Osteoblast (primary cell): ENCODE measurements around the gene SRSF7. TPM values are rescaled to one million over a fixed set of nuclear protein-coding genes. Genes with fewer than 3 reads are reported as not detected.
A peak's percentile ranks its signal among the peaks of the same experiment; 100 is the strongest.
"Not testable (repeated sequence)": the region's sequence is repeated elsewhere in the genome, so short reads cannot be mapped to it uniquely, and the experiment has no call there.

ENCODE experiments used
- DNase-seq: peaks from one replicate; pipeline ENCODE4 v3.0.0; 2011; ENCODE audit warnings: low spot score, mixed read lengths; ENCODE audit not compliant: insufficient read length; ENCODE audit errors: missing footprints
- H2AFZ ChIP-seq: 2 replicates; pipeline ENCODE4 v1.6.0; 2011; ENCODE audit warnings: mild to moderate bottlenecking, low read length
- H3K27ac ChIP-seq: 2 replicates; pipeline ENCODE4 v1.5.1; 2011; ENCODE audit warnings: mild to moderate bottlenecking, low read depth, low read length, moderate library complexity
- H3K27me3 ChIP-seq: 2 replicates; pipeline ENCODE4 v1.6.0; 2012; ENCODE audit warnings: mild to moderate bottlenecking, control low read depth, inconsistent platforms, low read length, moderate library complexity; ENCODE audit not compliant: insufficient read depth
- H3K36me3 ChIP-seq: 2 replicates; pipeline ENCODE4 v1.5.1; 2011; ENCODE audit warnings: mild to moderate bottlenecking, low read length, control low read depth, moderate library complexity; ENCODE audit not compliant: insufficient read depth
- H3K4me1 ChIP-seq: 2 replicates; pipeline ENCODE4 v1.5.1; 2011; ENCODE audit warnings: mild to moderate bottlenecking, low read length, control low read depth, moderate library complexity; ENCODE audit not compliant: insufficient read depth
- H3K4me2 ChIP-seq: 2 replicates; pipeline ENCODE4 v1.6.0; 2011; ENCODE audit warnings: mild to moderate bottlenecking, low read length; ENCODE audit not compliant: insufficient read depth
- H3K4me3 ChIP-seq: fragments of 200-600 bp; sonication (generic); 3 replicates; pipeline ENCODE4 v1.5.1; 2012; ENCODE audit warnings: mild to moderate bottlenecking, low read length, inconsistent platforms; ENCODE audit not compliant: insufficient read depth
- H3K79me2 ChIP-seq: 2 replicates; pipeline ENCODE4 v1.6.0; 2012; ENCODE audit warnings: mild to moderate bottlenecking, low read length, control low read depth, inconsistent platforms; ENCODE audit not compliant: insufficient read depth
- H3K9me3 ChIP-seq: 2 replicates; pipeline ENCODE4 v1.5.1; 2011; ENCODE audit warnings: low read depth, low read length, control low read depth
- H4K20me1 ChIP-seq: 2 replicates; pipeline ENCODE4 v1.6.0; 2012; ENCODE audit warnings: mild to moderate bottlenecking, low read length, control low read depth; ENCODE audit not compliant: insufficient read depth
- total RNA-seq: library from RNA; depleted of rRNA; stranded (reverse); fragments of >200 nt; gene quantifications from 2 replicates; pipeline ENCODE4 v1.2.3, GENCODE V29; 2012
- TF ChIP-seq, protein P1 (sequence below): IDR thresholded peaks from 2 replicates; pipeline ENCODE4 v1.5.1; 2011; ENCODE audit warnings: mild to moderate bottlenecking, low read depth, low read length, moderate library complexity; ENCODE audit errors: extremely low read depth

The SRSF7 gene
- total RNA-seq, 1 donor: 48.1 TPM

DNA sequence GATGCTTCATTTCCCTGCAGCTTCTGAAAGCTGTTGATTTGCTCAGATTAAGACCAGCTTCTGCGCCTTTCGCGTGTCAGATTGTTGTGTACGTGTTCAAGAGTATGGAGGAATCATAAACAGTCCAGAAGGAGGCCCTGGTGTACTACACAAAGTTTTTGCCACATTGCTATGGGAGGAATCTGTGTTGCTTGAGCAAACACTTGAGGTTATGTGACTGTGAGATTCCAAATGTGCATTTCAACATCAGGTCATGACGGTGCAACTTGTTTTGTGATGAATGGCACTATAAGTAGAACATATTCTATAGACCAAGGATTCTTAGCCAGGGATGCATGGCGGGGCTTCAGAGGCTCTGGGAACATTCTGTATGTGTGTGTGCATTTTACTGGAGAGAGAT is 35.0 kb downstream of the SRSF7 start:
- peak overlapping the region; percentile 82 for H3K27ac ChIP-seq
- DNase-seq: no peak
- H3K9me3 ChIP-seq: no peaks in the 10 kb centered on the region
- peaks cover 25% of the 10 kb centered on the region for H3K4me1 ChIP-seq
- TF ChIP-seq, protein P1, sequence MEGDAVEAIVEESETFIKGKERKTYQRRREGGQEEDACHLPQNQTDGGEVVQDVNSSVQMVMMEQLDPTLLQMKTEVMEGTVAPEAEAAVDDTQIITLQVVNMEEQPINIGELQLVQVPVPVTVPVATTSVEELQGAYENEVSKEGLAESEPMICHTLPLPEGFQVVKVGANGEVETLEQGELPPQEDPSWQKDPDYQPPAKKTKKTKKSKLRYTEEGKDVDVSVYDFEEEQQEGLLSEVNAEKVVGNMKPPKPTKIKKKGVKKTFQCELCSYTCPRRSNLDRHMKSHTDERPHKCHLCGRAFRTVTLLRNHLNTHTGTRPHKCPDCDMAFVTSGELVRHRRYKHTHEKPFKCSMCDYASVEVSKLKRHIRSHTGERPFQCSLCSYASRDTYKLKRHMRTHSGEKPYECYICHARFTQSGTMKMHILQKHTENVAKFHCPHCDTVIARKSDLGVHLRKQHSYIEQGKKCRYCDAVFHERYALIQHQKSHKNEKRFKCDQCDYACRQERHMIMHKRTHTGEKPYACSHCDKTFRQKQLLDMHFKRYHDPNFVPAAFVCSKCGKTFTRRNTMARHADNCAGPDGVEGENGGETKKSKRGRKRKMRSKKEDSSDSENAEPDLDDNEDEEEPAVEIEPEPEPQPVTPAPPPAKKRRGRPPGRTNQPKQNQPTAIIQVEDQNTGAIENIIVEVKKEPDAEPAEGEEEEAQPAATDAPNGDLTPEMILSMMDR: no peak
- no peaks in the 10 kb centered on the region for H3K27me3 ChIP-seq
- peak overlapping the region; percentile 66 for H2AFZ ChIP-seq
- H3K36me3 ChIP-seq: no peaks in the 10 kb centered on the region
- H3K4me3 ChIP-seq: no peak overlapping the region
- no peaks in the 10 kb centered on the region for H3K79me2 ChIP-seq
- no peaks in the 10 kb centered on the region for H4K20me1 ChIP-seq
- no peak overlapping the region for H3K4me2 ChIP-seq

DNA sequence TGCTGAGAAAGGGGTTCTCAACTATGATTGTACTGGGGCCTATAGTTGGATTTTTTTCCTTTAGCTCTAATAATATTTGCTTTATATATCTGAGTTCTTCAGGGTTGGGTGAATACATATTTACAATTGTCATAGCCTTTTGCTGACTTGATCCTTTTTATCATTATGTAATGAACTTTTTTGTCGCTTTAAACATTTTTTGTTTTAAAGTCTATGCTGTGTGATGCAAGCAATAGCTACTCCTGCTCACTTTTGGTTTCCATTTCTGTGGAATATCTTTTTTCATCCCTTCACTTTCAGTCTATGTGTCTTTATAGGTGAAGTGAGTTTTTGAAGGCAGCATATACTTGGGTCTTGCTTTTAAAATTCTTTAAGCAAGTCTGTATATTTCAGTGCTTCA is 36.2 kb downstream of the SRSF7 start:
- not testable (repeated sequence) for H3K4me2 ChIP-seq, H3K27me3 ChIP-seq, H3K4me3 ChIP-seq, H3K9me3 ChIP-seq, H3K36me3 ChIP-seq, H3K27ac ChIP-seq, H2AFZ ChIP-seq, H3K79me2 ChIP-seq, H4K20me1 ChIP-seq, DNase-seq
- peaks cover 13% of the 10 kb centered on the region for H3K4me1 ChIP-seq

DNA sequence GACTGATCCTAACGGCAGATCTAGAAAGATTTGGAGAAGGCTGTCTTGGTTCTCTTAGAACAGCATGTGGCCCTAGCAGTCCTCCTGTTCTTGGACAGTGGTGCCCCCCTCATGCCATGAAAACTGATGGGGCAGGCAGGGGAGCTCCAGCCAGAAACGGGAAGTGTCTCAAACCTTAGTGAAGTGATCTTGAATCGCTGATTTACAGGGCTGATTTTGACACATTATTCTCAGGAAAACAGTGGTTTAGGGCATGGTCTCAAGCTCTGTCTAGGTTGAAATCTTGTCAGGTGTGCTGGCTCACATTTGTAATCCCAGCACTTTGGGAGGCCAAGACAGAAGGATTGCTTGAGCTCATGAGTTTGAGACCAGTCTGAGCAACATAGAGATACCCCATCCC is 37.8 kb downstream of the SRSF7 start:
- H3K27ac ChIP-seq: no peak overlapping the region
- H3K36me3 ChIP-seq: no peaks in the 10 kb centered on the region
- no peaks in the 10 kb centered on the region for H4K20me1 ChIP-seq
- TF ChIP-seq, protein P1: no peak
- H3K4me1 ChIP-seq: peaks cover 11% of the 10 kb centered on the region
- no peaks in the 10 kb centered on the region for H3K9me3 ChIP-seq
- H3K4me3 ChIP-seq: no peak overlapping the region
- no peak overlapping the region for H2AFZ ChIP-seq
- no peaks in the 10 kb centered on the region for H3K27me3 ChIP-seq
- no peak for DNase-seq
- H3K4me2 ChIP-seq: no peak overlapping the region
- no peaks in the 10 kb centered on the region for H3K79me2 ChIP-seq

DNA sequence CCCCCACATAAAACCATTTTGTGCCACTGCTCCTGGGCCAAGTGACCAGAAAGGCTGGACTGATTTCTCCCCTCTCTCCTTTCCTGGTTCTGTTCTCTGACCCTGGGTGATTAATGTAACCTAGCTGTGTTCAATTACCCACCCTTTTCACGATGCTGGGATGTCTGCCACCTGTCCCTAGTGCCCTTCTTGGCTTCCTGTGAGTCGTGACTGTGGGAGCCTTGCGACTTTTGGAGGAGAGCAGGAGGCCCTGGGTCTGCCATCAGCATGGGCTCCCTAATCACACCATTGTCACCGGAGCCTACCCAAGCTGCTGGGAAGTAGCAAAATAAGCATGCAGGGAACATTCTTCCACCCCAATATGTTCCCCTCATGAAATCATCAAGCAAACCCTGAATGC is 38.3 kb downstream of the SRSF7 start:
- peaks cover 11% of the 10 kb centered on the region for H3K4me1 ChIP-seq
- DNase-seq: no peak
- no peaks in the 10 kb centered on the region for H3K79me2 ChIP-seq
- no peak overlapping the region for H3K27ac ChIP-seq
- H3K4me3 ChIP-seq: no peak overlapping the region
- no peaks in the 10 kb centered on the region for H3K36me3 ChIP-seq
- no peaks in the 10 kb centered on the region for H4K20me1 ChIP-seq
- H3K9me3 ChIP-seq: no peaks in the 10 kb centered on the region
- H2AFZ ChIP-seq: no peak overlapping the region
- no peak overlapping the region for H3K4me2 ChIP-seq
- TF ChIP-seq, protein P1: no peak
- H3K27me3 ChIP-seq: no peaks in the 10 kb centered on the region

DNA sequence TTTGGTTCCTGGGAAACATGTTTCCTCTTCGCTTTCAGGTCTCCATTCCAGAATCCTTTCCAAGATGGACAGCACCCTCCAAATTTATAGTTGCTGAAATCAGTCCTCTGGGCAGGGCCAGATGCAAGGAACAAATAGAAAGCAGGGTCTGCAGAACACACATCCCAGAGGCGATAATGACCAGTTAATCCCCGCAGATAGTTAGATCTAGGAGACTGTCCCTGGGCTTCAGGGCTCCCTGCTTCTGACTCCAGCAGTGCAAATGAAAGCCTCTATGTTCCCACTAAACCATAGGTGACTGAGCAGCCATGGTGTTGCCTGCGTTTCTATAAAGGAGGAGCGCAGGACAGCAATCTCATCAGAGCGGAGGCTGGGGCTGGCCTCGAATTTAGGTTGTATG is 38.7 kb downstream of the SRSF7 start:
- no peak for DNase-seq
- no peaks in the 10 kb centered on the region for H4K20me1 ChIP-seq
- no peaks in the 10 kb centered on the region for H3K79me2 ChIP-seq
- no peaks in the 10 kb centered on the region for H3K9me3 ChIP-seq
- peaks cover 11% of the 10 kb centered on the region for H3K4me1 ChIP-seq
- H3K4me2 ChIP-seq: no peak overlapping the region
- TF ChIP-seq, protein P1: no peak
- H3K4me3 ChIP-seq: no peak overlapping the region
- H2AFZ ChIP-seq: no peak overlapping the region
- H3K27ac ChIP-seq: no peak overlapping the region
- H3K36me3 ChIP-seq: no peaks in the 10 kb centered on the region
- H3K27me3 ChIP-seq: no peaks in the 10 kb centered on the region
